HG02870 (cell line): ENCODE data around the gene SLC24A3.

Experiments used
- ATAC-seq: cut with Tn5 transposase; IDR thresholded peaks from one replicate; pipeline ENCODE4 v1.9.1; 2021; ENCODE audit warnings: mild to moderate bottlenecking, moderate library complexity; ENCODE audit not compliant: unreplicated experiment

The SLC24A3 gene

GRCh38 chr20:19301142-19301541 lies 88.7 kb downstream of the SLC24A3 start:
- no peak for ATAC-seq

GRCh38 chr20:19301843-19302242 lies 89.4 kb downstream of the SLC24A3 start:
- no peak for ATAC-seq

GRCh38 chr20:19302714-19303113 lies 90.3 kb downstream of the SLC24A3 start:
- no peak for ATAC-seq

GRCh38 chr20:19304389-19304788 lies 91.9 kb downstream of the SLC24A3 start:
- ATAC-seq: no peak

- no peak for ATAC-seq
These were observed 92.5 kb downstream of the SLC24A3 start for GRCh38 chr20:19304886-19305415.

GRCh38 chr20:19308146-19308545 lies 95.7 kb downstream of the SLC24A3 start:
- ATAC-seq: no peak

- ATAC-seq: no peak
These were observed 98.1 kb downstream of the SLC24A3 start for GRCh38 chr20:19310541-19310940.

GRCh38 chr20:19313342-19314069 lies 101.1 kb downstream of the SLC24A3 start:
- ATAC-seq: no peak

GRCh38 chr20:19314621-19315020 lies 102.2 kb downstream of the SLC24A3 start:
- no peak for ATAC-seq

GRCh38 chr20:19317237-19318069 lies 105.0 kb downstream of the SLC24A3 start:
- no peak for ATAC-seq

GRCh38 chr20:19318610-19319009 lies 106.2 kb downstream of the SLC24A3 start:
- ATAC-seq: no peak

GRCh38 chr20:19320005-19320404 lies 107.6 kb downstream of the SLC24A3 start:
- ATAC-seq: no peak

GRCh38 chr20:19321176-19321575 lies 108.7 kb downstream of the SLC24A3 start:
- ATAC-seq: no peak

- no peak for ATAC-seq
These were observed 109.9 kb downstream of the SLC24A3 start for GRCh38 chr20:19322061-19322985.

GRCh38 chr20:19327401-19327800 lies 115.0 kb downstream of the SLC24A3 start:
- ATAC-seq: no peak

GRCh38 chr20:19328676-19329075 lies 116.2 kb downstream of the SLC24A3 start:
- no peak for ATAC-seq

GRCh38 chr20:19330038-19330437 lies 117.6 kb downstream of the SLC24A3 start:
- ATAC-seq: no peak

GRCh38 chr20:19330731-19331130 lies 118.3 kb downstream of the SLC24A3 start:
- ATAC-seq: no peak

GRCh38 chr20:19333563-19333962 lies 121.1 kb downstream of the SLC24A3 start:
- no peak for ATAC-seq

- no peak for ATAC-seq
These were observed 122.9 kb downstream of the SLC24A3 start for GRCh38 chr20:19335341-19335740.

- ATAC-seq: no peak
These were observed 123.5 kb downstream of the SLC24A3 start for GRCh38 chr20:19335916-19336315.
